Nephron progenitor cell (in vitro differentiated cells): ENCODE results near the gene SOAT1.

Experiments used
- DNase-seq: peaks from one replicate; pipeline ENCODE4 v3.0.0; 2021
- H3K27ac Mint-ChIP-seq: 2 replicates; pipeline ENCODE4 v1.8.0; 2021; ENCODE audit warnings: mild to moderate bottlenecking, moderate library complexity, mixed read lengths
- H3K27me3 Mint-ChIP-seq: 2 replicates; pipeline ENCODE4 v1.8.0; 2021; ENCODE audit warnings: mild to moderate bottlenecking, low read depth, mixed read lengths; ENCODE audit not compliant: poor library complexity
- H3K36me3 Mint-ChIP-seq: 2 replicates; pipeline ENCODE4 v1.8.0; 2021; ENCODE audit warnings: low read depth, mixed read lengths
- H3K4me1 Mint-ChIP-seq: 2 replicates; pipeline ENCODE4 v1.8.0; 2021; ENCODE audit warnings: mixed read lengths
- H3K4me3 Mint-ChIP-seq: 2 replicates; pipeline ENCODE4 v1.8.0; 2021; ENCODE audit warnings: mild to moderate bottlenecking, moderate library complexity, mixed read lengths
- H3K9me3 Mint-ChIP-seq: 2 replicates; pipeline ENCODE4 v1.8.0; 2021; ENCODE audit warnings: mild to moderate bottlenecking, moderate library complexity, mixed read lengths
- TF ChIP-seq, protein P1 (sequence below): fragments of 200-600 bp; sonication (generic); IDR thresholded peaks from 2 replicates; pipeline ENCODE4 v1.5.0; 2021; ENCODE audit warnings: antibody characterized with exemption

Gene SOAT1

DNA sequence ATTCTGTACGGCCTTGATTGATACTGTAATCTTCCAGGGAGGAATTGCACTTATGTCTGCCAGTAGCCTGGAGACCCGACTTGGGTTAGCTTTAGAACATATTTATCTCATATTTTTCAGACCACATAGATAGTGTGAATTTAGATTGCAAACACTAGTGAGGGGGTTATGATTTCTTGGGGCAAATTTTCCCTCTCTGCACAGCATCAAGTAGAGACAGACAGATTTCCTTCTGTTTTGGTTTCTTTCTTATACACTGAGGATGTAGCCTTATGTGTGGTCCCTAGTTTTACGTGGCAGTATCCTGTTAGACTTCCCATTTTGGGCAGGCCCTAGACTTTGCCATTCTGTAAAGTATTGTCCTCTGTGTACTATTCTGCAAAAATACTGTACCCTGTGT is 29.0 kb downstream of the SOAT1 start:
- peaks cover 61% of the 10 kb centered on the region for H3K36me3 Mint-ChIP-seq
- H3K9me3 Mint-ChIP-seq: peaks cover 11% of the 10 kb centered on the region
- DNase-seq: no peak
- TF ChIP-seq, protein P1, sequence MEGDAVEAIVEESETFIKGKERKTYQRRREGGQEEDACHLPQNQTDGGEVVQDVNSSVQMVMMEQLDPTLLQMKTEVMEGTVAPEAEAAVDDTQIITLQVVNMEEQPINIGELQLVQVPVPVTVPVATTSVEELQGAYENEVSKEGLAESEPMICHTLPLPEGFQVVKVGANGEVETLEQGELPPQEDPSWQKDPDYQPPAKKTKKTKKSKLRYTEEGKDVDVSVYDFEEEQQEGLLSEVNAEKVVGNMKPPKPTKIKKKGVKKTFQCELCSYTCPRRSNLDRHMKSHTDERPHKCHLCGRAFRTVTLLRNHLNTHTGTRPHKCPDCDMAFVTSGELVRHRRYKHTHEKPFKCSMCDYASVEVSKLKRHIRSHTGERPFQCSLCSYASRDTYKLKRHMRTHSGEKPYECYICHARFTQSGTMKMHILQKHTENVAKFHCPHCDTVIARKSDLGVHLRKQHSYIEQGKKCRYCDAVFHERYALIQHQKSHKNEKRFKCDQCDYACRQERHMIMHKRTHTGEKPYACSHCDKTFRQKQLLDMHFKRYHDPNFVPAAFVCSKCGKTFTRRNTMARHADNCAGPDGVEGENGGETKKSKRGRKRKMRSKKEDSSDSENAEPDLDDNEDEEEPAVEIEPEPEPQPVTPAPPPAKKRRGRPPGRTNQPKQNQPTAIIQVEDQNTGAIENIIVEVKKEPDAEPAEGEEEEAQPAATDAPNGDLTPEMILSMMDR: no peak
- no peak overlapping the region for H3K4me3 Mint-ChIP-seq
- H3K4me1 Mint-ChIP-seq: no peaks in the 10 kb centered on the region
- no peaks in the 10 kb centered on the region for H3K27me3 Mint-ChIP-seq
- H3K27ac Mint-ChIP-seq: peak overlapping the region; percentile 80

DNA sequence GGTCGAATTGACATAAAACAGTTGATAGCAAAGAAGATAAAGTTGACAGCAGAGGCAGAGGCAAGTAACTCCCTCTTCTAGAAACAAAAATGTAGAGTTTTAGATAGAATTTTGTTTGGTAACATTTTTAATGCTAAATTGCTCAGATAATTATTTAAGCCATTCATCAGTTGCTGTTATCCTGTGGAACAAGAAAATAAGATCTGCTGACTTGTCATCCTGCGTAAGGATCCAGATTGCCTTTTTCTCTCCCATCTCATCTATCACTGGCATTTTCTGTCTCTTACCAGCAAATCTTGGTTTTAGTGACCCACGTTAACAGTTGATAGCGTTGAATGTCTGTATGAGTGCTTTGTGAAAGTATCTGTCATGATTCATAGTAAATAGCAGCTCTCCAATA is 29.8 kb downstream of the SOAT1 start:
- peaks cover 13% of the 10 kb centered on the region for H3K9me3 Mint-ChIP-seq
- TF ChIP-seq, protein P1: no peak
- H3K27ac Mint-ChIP-seq: peak overlapping the region; percentile 53
- no peaks in the 10 kb centered on the region for H3K4me1 Mint-ChIP-seq
- H3K27me3 Mint-ChIP-seq: no peaks in the 10 kb centered on the region
- peaks cover 65% of the 10 kb centered on the region for H3K36me3 Mint-ChIP-seq
- DNase-seq: no peak
- no peak overlapping the region for H3K4me3 Mint-ChIP-seq

DNA sequence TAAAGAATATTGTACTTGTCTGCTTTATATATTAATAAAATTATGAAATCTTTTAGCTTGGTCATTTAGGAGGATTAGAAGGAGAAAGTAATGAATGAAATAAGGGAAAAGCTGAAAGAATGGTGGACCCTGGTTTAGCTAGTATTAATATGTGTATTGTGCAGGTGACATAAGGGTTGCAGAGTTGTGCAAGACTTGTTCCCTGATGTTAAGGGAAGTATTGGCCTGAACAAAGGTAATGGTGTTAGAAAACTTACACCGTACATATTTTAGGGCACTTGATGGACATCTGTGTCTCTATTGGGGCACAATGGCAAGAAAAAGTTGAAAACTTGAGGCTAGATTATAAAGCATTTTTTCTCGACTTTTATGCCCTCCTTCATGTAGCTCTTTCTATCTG is 32.2 kb downstream of the SOAT1 start:
- no peaks in the 10 kb centered on the region for H3K27me3 Mint-ChIP-seq
- H3K36me3 Mint-ChIP-seq: peaks cover 70% of the 10 kb centered on the region
- H3K4me1 Mint-ChIP-seq: no peaks in the 10 kb centered on the region
- TF ChIP-seq, protein P1: no peak
- peaks cover 28% of the 10 kb centered on the region for H3K9me3 Mint-ChIP-seq
- no peak overlapping the region for H3K4me3 Mint-ChIP-seq
- no peak for DNase-seq
- no peak overlapping the region for H3K27ac Mint-ChIP-seq

DNA sequence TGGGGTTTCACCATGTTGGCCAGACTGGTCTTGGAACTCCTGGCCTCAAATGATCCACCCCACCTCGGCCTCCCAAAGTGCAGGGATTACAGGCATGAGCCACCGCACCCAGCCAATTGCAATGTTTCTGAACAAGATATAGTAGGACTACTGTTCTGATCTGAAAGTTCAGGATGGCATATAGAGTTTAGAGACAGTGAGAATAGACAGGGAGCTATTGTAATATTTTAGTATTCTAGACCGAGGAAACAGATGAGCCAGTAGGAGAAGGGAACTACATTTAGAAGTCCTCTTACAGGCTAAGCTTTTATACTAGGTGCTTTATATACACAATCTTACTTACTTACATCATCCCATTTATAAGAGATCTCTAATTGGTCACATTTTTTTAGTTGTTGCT is 33.1 kb downstream of the SOAT1 start:
- H3K27me3 Mint-ChIP-seq: no peaks in the 10 kb centered on the region

DNA sequence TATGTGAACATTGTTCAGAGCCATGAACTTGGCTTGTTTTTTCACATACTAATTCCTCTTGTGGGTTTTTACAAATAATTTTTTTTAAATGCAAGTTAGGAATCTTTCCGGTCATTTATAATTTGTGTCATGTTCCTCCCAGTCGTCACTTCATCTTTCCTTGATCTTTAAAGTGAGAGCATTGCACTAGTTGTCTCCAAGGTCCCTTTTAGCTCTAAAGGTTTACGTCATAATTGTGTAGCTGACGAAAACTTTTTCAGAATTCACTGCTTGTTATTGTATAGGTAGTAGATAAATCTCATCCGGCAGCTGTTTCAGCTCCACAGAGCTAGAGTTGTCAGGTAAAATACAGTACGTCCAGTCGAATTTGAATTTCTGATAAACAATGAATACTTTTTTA is 33.6 kb downstream of the SOAT1 start:
- Mint-ChIP-seq H3K4me1 (no peaks in the 10 kb centered on the region), H3K27me3 (no peaks in the 10 kb centered on the region), H3K27ac (no peak overlapping the region), H3K36me3 (peaks cover 56% of the 10 kb centered on the region), H3K9me3 (peaks cover 18% of the 10 kb centered on the region), H3K4me3 (no peak overlapping the region)
- TF ChIP-seq, protein P1: no peak
- DNase-seq: no peak

More for the DNA sequence above, 33.1 kb downstream of the SOAT1 start:
- H3K27ac Mint-ChIP-seq: no peak overlapping the region
- peaks cover 61% of the 10 kb centered on the region for H3K36me3 Mint-ChIP-seq
- no peaks in the 10 kb centered on the region for H3K4me1 Mint-ChIP-seq
- TF ChIP-seq, protein P1: no peak
- no peak for DNase-seq
- H3K4me3 Mint-ChIP-seq: no peak overlapping the region
- H3K9me3 Mint-ChIP-seq: peaks cover 21% of the 10 kb centered on the region

DNA sequence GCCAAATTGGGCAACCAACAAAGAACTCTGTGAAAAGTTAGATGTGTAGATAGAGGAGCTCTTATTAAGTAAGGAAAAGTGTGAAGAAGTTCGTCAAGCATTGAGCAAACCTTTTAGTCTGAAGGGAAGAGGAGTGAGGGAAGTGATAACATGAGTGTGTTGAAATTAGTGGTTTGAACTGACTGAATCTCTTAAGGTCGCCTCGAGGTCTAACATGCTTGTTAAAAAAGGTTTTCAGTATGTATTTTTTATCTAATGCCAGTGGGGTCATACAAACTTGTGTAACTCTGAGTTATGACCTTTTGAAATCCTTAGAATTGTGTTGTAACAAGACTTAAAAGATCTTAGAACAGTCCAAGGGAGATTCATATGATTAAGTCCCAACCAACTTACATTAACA is 34.1 kb downstream of the SOAT1 start:
- H3K36me3 Mint-ChIP-seq: peaks cover 55% of the 10 kb centered on the region
- TF ChIP-seq, protein P1: no peak
- no peak overlapping the region for H3K27ac Mint-ChIP-seq
- H3K4me1 Mint-ChIP-seq: no peaks in the 10 kb centered on the region
- no peaks in the 10 kb centered on the region for H3K27me3 Mint-ChIP-seq
- DNase-seq: no peak
- peaks cover 17% of the 10 kb centered on the region for H3K9me3 Mint-ChIP-seq
- no peak overlapping the region for H3K4me3 Mint-ChIP-seq
